Fibroblast of the aortic adventitia (primary cell): Measurements from ENCODE around the gene ZNF598. TPM values are rescaled to one million over a fixed set of nuclear protein-coding genes. Genes with fewer than 3 reads are reported as not detected.
A peak's percentile ranks its signal among the peaks of the same experiment; 100 is the strongest.

ENCODE experiments used
- DNase-seq: peaks from one replicate; pipeline ENCODE4 v3.0.0-alpha.2; 2010; ENCODE audit warnings: low read depth
- H3K4me3 ChIP-seq: 2 replicates; pipeline ENCODE4 v1.5.1; 2011; ENCODE audit warnings: low read depth, mild to moderate bottlenecking, control low read depth, low read length, moderate library complexity
- CTCF ChIP-seq: IDR thresholded peaks from 2 replicates; pipeline ENCODE4 v1.5.1; 2011; ENCODE audit warnings: mild to moderate bottlenecking, low read length, control low read depth, inconsistent platforms; ENCODE audit not compliant: insufficient read depth
- total RNA-seq: library from RNA; depleted of rRNA; stranded (reverse); fragments of >200 nt; gene quantifications from 2 replicates; pipeline ENCODE4 v1.2.3, GENCODE V29; 2012; ENCODE audit warnings: low replicate concordance

The ZNF598 gene
- total RNA-seq, 1 donor: 18.8 TPM

DNA sequence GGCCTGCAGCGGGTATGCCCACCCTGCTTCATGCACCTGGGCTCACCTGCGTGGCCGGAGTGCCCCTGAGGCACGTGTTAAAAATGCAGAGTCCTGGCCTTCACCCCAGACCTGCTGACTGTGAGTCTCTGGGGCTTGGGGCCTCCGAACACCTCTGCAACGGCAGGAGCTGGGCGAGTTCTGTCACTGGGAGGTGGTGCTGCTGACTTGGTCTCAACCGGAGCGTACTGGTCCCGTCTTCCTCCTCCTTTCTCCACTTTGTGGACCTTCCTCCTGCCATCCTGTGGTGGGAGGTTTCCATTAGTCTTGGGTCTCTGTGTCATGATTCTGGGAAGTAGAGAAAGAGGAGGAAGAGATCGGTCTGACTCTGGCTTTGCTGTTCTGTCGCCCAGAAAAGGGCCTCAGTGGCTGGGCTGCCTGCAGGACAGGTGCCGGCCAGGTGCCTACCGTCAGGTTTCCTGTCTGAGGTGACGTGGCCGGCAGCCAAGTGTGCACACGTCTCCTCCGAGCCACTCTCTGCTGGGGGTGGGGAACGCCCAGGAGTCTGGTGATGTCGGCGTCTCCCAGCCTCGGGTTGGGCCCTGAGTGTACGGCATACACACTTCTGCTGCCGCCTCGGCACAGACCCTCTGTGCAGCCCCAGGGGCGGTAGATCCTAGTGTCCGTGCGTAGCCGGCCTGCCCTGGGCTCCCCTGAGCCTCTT, 45.1 kb upstream of the ZNF598 start:
- no peak for TF ChIP-seq CTCF
- DNase-seq: no peak
- no peak overlapping the region for H3K4me3 ChIP-seq

- no peak for DNase-seq
- no peak for TF ChIP-seq CTCF
- no peak overlapping the region for H3K4me3 ChIP-seq
Measured at GRCh38 chr16:2053897-2054296, 44.3 kb upstream of the ZNF598 start.

DNA sequence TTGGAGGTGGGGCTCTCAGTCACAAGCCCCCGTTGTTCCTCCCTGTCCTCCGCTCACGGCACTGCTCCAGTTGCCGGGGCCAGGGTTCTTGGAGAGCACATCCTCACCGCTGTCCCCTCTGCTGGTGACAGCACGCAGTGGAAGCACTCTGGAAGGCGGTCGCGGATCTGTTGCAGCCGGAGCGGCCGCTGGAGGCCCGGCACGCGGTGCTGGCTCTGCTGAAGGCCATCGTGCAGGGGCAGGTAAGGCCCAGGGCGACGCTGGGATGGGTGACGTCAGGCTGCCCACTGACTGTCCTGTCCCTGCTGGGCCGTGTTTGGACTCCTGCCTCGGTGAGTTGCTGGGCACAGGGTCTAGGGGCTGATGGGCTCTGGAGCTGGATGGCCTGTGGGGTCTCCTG, 43.6 kb upstream of the ZNF598 start:
- no peak for TF ChIP-seq CTCF
- no peak for DNase-seq
- no peak overlapping the region for H3K4me3 ChIP-seq

DNA sequence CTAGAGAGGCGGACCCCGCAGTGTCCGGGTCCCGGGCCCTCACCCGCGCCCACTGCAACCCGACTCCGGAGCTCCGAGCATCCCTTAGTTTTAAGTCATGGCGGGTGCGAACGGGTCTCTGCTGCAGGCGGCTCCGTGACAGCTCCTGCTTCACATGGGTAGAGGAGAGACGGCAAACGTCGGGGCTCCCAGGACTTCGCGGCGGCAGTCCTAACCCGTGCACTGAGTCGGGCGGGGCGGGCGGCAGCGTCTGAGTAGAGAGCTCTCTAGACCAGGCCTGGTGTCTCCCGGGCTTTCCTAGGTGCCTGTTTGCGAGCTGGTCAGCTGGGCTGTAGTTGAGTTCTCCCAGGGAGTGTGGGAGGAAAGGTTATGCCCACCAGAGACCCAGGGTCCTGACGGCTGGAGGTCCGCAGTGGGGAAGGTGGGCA, 38.5 kb upstream of the ZNF598 start:
- no peak for TF ChIP-seq CTCF
- peak; percentile 16 for DNase-seq
- H3K4me3 ChIP-seq: peak overlapping the region; percentile 93

DNA sequence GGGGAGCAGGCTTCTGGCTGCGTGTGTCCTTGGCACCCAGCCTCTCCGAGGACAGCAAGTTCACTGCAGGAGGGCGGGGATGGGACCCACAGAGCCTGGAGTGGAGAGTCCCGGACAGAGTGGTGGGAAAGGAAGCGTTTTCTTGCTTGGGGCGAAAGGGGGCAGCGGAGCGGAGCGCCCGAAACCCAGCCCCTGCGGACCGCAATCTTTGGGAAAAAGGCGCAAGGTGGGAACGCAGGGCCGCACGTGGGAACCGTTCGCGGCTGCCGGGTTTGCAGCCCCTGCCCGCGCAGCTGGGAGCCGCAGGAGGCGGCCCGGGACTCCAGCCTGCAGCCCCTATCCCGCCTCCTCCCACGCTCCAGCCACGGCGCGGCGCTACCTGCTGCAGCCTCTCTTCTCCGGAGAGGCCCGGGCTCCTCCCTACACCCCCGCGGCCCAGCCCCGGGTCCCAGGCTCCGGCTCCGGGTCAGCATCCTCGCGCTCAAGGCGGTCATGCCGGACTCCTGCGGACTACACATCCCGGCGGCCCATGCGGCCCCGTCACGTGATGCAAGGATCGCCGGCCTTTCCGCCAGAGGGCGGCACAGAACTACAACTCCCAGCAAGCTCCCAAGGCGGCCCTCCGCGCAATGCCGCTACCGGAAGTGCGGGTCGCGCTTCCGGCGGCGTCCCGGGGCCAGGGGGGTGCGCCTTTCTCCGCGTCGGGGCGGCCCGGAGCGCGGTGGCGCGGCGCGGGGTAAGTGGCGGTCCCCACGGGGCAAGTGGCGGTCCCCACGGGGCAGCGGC, 37.9 kb upstream of the ZNF598 start, which contains the start of the genes NTHL1 and TSC2:
NTHL1 (minus strand) TSS at position 505 of the 786 bp plus-strand sequence; CDS start at position 494, 11 bp downstream.
TSC2 (plus strand) TSS at position 656 of the 786 bp plus-strand sequence. CDS start 631 bp downstream, outside the sequence.
- peak within 1 kb of the TSS; percentile 93 for H3K4me3 ChIP-seq
- peak; percentile 55 for TF ChIP-seq CTCF
- DNase-seq: peak; percentile 94

- no peak for TF ChIP-seq CTCF
- peak overlapping the region; percentile 73 for H3K4me3 ChIP-seq
Measured at GRCh38 chr16:2046893-2047329, 37.3 kb upstream of the ZNF598 start.

More at GRCh38 chr16:2046893-2047329, 37.3 kb upstream of the ZNF598 start:
- no peak for DNase-seq
